ENCODE results near the gene PTPN3. TPM values are rescaled to one million over a fixed set of nuclear protein-coding genes. Genes with fewer than 3 reads are reported as not detected.

Gene PTPN3
- polyA plus RNA-seq, 2 of the 4 experiments (the other 2 are of a cell fraction) = 8.9 to 20.3 TPM

- H3K4me1 ChIP-seq = peaks cover 33% of the 10 kb centered on the region
- WGBS (ENCODE audit: missing lambda C conversion rate) = 78% methylated on average over 11 of the region's 11 CpGs
- peak overlapping the region; percentile 54 for H3K4me2 ChIP-seq
- no peaks in the 10 kb centered on the region for H3K9me3 ChIP-seq
- no peak for FAIRE-seq
- H3K27ac ChIP-seq = peak overlapping the region; percentile 78 to 80
- CTCF ChIA-PET = interaction anchor here (0.9 to 4.7 kb wide), 8 partner anchors 8 to 146 kb away, joined by 3 to 24 read pairs (median 4); no protein-coding TSS in a partner anchor
- ATAC-seq = peak; percentile 9 to 25; a peak in 3 of 6 replicates
- TF ChIP-seq RAD21 (conservative IDR thresholded peaks at IDR 0.05 in 1 of 2, IDR thresholded peaks at IDR 0.05 in 1 of 2) (no peak), EHMT2 (IDR thresholded peaks at IDR 0.05; ENCODE audit: low read depth) (no peak), CHD2 (IDR thresholded peaks at IDR 0.05; ENCODE audit: low read length, partially characterized antibody) (no peak), FOSB (CRISPR knock-in tag; IDR thresholded peaks at IDR 0.05) (no peak), POLR2AphosphoS2 (conservative IDR thresholded peaks at IDR 0.05; ENCODE audit: low read length) (no peak), FOXS1 (CRISPR knock-in tag; IDR thresholded peaks at IDR 0.05) (no peak), NFE2L2 (conservative IDR thresholded peaks at IDR 0.05; ENCODE audit: low read length) (no peak), BHLHE40 (IDR thresholded peaks at IDR 0.05; ENCODE audit: low read depth, low read length) (no peak), RARB (CRISPR knock-in tag; IDR thresholded peaks at IDR 0.05) (no peak), HOXA7 (CRISPR knock-in tag; IDR thresholded peaks at IDR 0.05) (no peak), HEYL (CRISPR knock-in tag; IDR thresholded peaks at IDR 0.05) (no peak), NPAS2 (CRISPR knock-in tag; IDR thresholded peaks at IDR 0.05; ENCODE audit: borderline replicate concordance) (no peak), TFCP2L1 (CRISPR knock-in tag; IDR thresholded peaks at IDR 0.05) (no peak)
- TF ChIP-seq, protein P1, sequence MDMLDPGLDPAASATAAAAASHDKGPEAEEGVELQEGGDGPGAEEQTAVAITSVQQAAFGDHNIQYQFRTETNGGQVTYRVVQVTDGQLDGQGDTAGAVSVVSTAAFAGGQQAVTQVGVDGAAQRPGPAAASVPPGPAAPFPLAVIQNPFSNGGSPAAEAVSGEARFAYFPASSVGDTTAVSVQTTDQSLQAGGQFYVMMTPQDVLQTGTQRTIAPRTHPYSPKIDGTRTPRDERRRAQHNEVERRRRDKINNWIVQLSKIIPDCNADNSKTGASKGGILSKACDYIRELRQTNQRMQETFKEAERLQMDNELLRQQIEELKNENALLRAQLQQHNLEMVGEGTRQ (IDR thresholded peaks at IDR 0.05) = no peak
- TF ChIP-seq, protein P2, sequence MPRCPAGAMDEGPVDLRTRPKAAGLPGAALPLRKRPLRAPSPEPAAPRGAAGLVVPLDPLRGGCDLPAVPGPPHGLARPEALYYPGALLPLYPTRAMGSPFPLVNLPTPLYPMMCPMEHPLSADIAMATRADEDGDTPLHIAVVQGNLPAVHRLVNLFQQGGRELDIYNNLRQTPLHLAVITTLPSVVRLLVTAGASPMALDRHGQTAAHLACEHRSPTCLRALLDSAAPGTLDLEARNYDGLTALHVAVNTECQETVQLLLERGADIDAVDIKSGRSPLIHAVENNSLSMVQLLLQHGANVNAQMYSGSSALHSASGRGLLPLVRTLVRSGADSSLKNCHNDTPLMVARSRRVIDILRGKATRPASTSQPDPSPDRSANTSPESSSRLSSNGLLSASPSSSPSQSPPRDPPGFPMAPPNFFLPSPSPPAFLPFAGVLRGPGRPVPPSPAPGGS (IDR thresholded peaks at IDR 0.05) = no peak
- TF ChIP-seq, protein P3, sequence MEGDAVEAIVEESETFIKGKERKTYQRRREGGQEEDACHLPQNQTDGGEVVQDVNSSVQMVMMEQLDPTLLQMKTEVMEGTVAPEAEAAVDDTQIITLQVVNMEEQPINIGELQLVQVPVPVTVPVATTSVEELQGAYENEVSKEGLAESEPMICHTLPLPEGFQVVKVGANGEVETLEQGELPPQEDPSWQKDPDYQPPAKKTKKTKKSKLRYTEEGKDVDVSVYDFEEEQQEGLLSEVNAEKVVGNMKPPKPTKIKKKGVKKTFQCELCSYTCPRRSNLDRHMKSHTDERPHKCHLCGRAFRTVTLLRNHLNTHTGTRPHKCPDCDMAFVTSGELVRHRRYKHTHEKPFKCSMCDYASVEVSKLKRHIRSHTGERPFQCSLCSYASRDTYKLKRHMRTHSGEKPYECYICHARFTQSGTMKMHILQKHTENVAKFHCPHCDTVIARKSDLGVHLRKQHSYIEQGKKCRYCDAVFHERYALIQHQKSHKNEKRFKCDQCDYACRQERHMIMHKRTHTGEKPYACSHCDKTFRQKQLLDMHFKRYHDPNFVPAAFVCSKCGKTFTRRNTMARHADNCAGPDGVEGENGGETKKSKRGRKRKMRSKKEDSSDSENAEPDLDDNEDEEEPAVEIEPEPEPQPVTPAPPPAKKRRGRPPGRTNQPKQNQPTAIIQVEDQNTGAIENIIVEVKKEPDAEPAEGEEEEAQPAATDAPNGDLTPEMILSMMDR (IDR thresholded peaks at IDR 0.05) = no peak
- TF ChIP-seq, protein P4, sequence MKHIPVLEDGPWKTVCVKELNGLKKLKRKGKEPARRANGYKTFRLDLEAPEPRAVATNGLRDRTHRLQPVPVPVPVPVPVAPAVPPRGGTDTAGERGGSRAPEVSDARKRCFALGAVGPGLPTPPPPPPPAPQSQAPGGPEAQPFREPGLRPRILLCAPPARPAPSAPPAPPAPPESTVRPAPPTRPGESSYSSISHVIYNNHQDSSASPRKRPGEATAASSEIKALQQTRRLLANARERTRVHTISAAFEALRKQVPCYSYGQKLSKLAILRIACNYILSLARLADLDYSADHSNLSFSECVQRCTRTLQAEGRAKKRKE (CRISPR knock-in tag; IDR thresholded peaks at IDR 0.05; ENCODE audit: low read depth) = no peak
- H3K4me3 ChIP-seq = no peak overlapping the region
- POLR2A ChIA-PET = interaction anchor here (0.6 to 0.9 kb wide), 2 partner anchors 13 to 43 kb away, joined by 3 to 4 read pairs; no protein-coding TSS in a partner anchor
- no peak for DNase-seq (ENCODE audit: low read depth in 1 of 2, low spot score in 1 of 2)
These were observed 168.4 kb downstream of the PTPN3 start for GRCh38 chr9:109329638-109330258.

DNA sequence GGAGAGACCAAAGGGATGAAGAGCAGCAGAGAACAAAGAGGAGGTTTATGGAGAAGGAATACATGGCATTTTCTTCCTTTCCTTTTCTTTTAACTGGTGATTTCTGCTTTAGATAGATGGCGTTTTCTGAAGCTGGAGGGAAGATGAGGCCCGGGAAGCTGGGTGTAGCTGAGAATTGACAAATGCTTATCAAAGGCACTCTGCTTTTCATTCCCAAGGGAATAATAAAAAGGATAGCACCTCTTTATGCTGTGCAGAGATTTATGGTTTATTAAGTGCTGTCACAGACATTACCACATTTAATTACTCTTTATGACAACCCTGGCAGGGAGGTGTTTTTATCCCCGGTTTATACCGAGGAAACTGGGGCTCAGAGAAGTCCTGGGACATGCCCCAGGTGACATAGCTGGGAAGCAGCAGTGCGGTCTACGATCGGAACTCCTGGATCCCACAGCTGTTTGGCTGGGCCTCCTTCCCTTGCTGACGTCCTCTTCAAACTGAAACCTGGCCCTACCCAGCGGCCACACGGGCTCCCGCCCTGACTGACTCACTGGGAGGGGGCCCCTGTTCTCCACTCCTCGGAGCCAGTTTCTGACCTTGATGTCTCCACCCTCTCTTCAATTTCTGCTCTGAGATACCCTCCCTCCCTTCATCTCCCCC is 169.0 kb downstream of the PTPN3 start:
- Histone ChIP-seq H3K4me2 (peak overlapping the region; percentile 54), H3K9me3 (no peaks in the 10 kb centered on the region), H3K27ac (peak overlapping the region; percentile 78 to 80), H3K4me3 (no peak overlapping the region), H3K4me1 (peaks cover 33% of the 10 kb centered on the region)
- FAIRE-seq (no peak), DNase-seq (ENCODE audit: low read depth in 1 of 2, low spot score in 1 of 2) (peak in 1 of 2 experiments; percentile 28), ATAC-seq (peak; percentile 52 to 74; a peak in 5 of 6 replicates)
- ChIA-PET CTCF (interaction anchor here (0.8 to 4.7 kb wide), 16 partner anchors 8 to 376 kb away, joined by 3 to 24 read pairs (median 4); no protein-coding TSS in a partner anchor), POLR2A (interaction anchor here (0.6 to 0.9 kb wide), 2 partner anchors 13 to 42 kb away, joined by 3 to 4 read pairs; no protein-coding TSS in a partner anchor)
- WGBS (ENCODE audit: missing lambda C conversion rate) = 57% methylated on average over 12 of the region's 12 CpGs
- TF ChIP-seq JUNB (IDR thresholded peaks at IDR 0.05) (no peak), MAZ (IDR thresholded peaks at IDR 0.05; ENCODE audit: borderline replicate concordance, low read depth, low read length) (no peak), HOXB13 (CRISPR knock-in tag; IDR thresholded peaks at IDR 0.05; ENCODE audit: low read depth) (no peak), FOSB (CRISPR knock-in tag; IDR thresholded peaks at IDR 0.05) (no peak), SMC3 (IDR thresholded peaks at IDR 0.05) (no peak), FOXS1 (CRISPR knock-in tag; IDR thresholded peaks at IDR 0.05) (no peak), RFX5 (IDR thresholded peaks at IDR 0.05) (no peak)
- TF ChIP-seq, protein P3 (IDR thresholded peaks at IDR 0.05) = no peak
